AG09319 (cell line): ENCODE measurements around the gene CACNA1C.

Source experiments
- DNase-seq: peaks from one replicate; pipeline ENCODE4 v3.0.0-alpha.2; 2010; ENCODE audit warnings: low read depth; ENCODE audit errors: extremely low read depth
- TF ChIP-seq, protein P1 (sequence below): IDR thresholded peaks from 2 replicates; pipeline ENCODE4 v1.5.1; 2011; ENCODE audit warnings: low read depth, mild to moderate bottlenecking, inconsistent platforms, low read length, moderate library complexity

CACNA1C gene

DNA sequence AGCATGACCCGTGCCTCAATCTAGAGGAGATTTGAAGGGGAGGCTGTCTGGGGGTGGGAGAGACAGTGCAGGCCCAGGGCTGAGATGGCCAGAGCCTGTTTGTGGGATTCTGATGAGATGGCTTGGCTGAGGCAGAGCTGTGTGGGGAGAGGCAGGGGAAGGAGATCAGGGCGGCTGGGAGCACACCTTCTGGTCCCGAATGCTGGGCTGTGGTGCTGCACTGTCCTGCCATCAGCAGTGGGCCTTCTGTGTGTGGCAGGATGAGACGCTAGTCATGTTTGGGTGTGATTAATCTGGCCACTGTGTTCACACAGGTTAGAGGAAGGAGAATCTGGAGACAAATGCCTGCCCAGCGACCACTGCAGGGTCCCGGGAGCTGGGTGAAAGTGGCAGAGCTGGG lies 300.9 kb downstream of the CACNA1C start:
- no peak for DNase-seq
- TF ChIP-seq, protein P1, sequence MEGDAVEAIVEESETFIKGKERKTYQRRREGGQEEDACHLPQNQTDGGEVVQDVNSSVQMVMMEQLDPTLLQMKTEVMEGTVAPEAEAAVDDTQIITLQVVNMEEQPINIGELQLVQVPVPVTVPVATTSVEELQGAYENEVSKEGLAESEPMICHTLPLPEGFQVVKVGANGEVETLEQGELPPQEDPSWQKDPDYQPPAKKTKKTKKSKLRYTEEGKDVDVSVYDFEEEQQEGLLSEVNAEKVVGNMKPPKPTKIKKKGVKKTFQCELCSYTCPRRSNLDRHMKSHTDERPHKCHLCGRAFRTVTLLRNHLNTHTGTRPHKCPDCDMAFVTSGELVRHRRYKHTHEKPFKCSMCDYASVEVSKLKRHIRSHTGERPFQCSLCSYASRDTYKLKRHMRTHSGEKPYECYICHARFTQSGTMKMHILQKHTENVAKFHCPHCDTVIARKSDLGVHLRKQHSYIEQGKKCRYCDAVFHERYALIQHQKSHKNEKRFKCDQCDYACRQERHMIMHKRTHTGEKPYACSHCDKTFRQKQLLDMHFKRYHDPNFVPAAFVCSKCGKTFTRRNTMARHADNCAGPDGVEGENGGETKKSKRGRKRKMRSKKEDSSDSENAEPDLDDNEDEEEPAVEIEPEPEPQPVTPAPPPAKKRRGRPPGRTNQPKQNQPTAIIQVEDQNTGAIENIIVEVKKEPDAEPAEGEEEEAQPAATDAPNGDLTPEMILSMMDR: no peak

DNA sequence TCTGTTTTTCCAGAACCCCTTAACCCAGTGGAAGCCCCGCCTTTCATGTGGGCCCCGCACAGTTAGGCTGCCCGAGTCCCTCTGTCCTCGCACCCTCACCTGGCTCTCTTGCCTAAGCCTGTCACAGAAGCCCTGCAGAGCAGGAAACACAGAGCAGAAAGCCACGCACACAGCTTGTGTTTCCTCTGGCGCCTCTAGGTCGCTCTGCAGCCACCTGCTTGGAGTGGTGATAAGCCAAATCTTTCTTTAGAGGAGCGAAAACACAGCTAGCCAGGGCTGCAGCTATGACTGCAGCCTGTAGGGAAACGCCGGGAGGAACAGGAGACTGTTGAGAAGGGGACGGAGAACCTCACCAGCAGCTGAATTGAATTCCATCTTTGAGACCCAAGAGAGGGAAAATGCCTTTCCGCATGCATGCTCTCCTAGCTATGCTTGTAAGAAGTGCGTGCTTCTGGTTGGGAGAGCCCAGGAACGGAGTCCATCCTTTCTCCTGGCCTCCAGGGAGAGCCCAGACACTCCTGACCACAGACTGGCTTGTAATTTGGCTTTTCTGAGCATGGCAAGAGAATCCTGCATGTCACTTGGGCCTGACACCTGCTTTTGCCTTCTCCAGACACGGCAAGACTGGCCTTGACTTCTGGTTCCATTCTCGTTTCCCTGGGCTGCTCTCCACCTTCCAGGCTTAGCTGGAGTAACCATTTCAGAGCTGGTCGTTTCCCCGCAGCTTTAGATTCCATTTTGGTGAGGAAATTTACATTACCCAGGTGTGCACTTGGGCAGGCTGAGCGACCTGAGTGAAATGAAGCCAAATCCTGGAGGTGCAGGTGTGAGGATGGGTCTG lies 301.6 kb downstream of the CACNA1C start:
- TF ChIP-seq, protein P1: no peak
- DNase-seq: no peak

GRCh38 chr12:2355198-2355597 lies 302.4 kb downstream of the CACNA1C start:
- TF ChIP-seq, protein P1: no peak
- DNase-seq: no peak

- TF ChIP-seq, protein P1: no peak
- no peak for DNase-seq
Observed at GRCh38 chr12:2355604-2356003, 302.8 kb downstream of the CACNA1C start.

- TF ChIP-seq, protein P1: no peak
- DNase-seq: no peak
Observed at GRCh38 chr12:2356601-2357125, 303.9 kb downstream of the CACNA1C start.

- TF ChIP-seq, protein P1: no peak
Observed at GRCh38 chr12:2358986-2359658, 306.3 kb downstream of the CACNA1C start.

More at GRCh38 chr12:2358986-2359658, 306.3 kb downstream of the CACNA1C start:
- DNase-seq: no peak
